GM19239 (cell line): ENCODE data around the gene UQCC2.

Source experiments
- DNase-seq: peaks from one replicate; pipeline ENCODE4 v3.0.0; 2011; ENCODE audit warnings: low spot score; ENCODE audit not compliant: insufficient read length
- FAIRE-seq: peaks from 2 replicates; lab custom pipeline; 2011; peaks lifted over from hg19 to GRCh38; lab: Jason Lieb, UNC

UQCC2 gene

DNA sequence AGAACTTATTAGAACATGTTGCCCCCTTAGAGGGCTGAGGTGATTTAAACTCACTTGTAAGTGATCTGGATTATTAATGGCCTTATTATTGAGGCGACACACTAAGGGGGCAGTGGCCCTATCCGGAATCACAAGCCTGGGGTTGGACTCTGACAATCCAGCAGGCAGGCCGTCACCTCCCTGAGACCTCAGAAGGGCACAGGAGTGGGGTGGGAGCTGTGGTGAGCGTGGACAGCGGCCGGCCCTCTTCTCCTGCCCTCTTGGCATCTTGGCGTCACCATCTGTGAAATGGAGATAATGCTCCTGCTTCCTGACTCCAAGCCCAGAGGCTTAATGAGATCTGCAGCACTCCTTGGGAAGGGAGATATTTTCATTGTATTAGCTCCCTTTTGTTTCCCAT is 15.6 kb upstream of the UQCC2 start:
- DNase-seq (no peak), FAIRE-seq (no peak)

- FAIRE-seq (no peak), DNase-seq (no peak)
These were observed 15.2 kb upstream of the UQCC2 start for GRCh38 chr6:33726696-33727095.

DNA sequence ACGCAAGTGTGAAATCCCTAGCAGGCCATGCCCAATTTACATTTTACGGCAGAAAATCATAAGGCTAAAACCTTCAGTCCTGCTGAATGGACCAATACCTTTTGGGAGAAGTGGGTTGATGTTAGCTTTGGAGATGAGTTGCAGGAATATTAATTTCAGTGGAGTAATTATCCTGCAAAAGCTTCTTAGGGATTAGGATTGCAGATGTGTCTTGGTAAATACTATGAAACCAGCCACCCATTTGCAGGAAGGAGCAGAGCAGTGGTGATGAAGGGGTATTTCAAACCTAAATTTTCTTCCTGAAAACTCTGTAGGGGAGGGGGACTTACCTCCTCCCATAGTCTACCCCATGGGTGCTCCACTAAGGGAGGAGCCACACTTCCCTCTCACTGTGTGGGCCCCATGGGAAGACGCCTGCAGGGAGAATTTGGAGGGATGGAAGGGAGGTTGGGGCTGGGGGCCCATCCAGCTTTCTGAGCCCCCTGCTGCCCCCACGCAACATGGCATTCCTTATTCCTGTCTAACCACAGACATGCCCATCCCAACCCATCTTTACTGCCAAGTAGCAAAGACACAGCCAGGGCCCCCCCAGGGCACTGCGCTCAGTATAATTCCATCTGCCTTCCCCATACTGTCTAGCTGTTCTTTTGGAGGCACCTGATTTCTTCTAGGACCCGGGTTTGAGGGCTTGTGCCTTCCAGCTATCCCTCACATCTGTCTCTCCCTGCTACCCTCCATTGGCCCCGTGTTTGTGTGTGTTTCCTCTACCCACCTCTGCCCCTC is 14.6 kb upstream of the UQCC2 start:
- DNase-seq = no peak
- no peak for FAIRE-seq

DNA sequence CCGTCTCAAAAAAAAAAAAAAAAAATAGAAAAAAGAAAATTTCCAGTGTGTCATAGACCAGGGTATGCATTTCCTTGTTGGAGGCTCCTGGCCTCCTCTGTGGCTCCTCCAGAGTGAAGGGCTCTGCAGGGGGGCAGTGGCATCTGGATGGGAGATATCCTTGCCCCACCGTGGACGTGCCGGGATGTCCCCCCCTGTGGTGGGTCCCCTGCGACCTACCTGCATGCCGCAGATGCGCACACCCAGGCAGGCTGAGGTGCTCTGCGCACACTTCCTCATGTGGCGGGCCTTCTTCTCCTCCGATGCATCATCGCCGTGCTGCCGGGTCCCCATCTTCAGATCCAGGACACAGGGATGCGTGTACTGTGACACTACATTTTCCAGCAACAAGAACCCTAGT is 13.7 kb upstream of the UQCC2 start:
- DNase-seq (no peak), FAIRE-seq (no peak)

GRCh38 chr6:33724102-33725023 is 12.9 kb upstream of the UQCC2 start:
- DNase-seq = no peak
- FAIRE-seq = no peak

- FAIRE-seq (no peak), DNase-seq (no peak)
These were observed 12.0 kb upstream of the UQCC2 start for GRCh38 chr6:33723371-33724085.

GRCh38 chr6:33722103-33722623 is 10.7 kb upstream of the UQCC2 start:
- DNase-seq (no peak), FAIRE-seq (no peak)

DNA sequence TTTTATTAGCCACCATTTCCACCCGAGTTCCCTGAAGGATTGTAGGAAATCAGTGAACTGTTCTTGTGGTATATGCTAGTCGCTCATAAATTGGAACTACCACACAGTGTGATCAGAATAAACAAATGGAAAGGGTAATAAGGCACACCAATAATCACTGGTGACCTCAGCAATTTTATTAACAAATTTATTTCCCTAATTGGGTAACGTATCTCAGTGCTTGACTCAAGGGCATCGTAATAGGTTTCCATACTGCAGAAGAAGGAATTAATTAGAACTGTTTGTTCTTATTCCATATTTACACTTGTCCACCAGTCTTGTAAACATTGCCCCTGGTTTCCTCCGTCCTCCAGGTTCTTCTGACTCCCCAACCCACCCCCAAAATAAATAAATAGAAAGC is 10.0 kb upstream of the UQCC2 start:
- FAIRE-seq (no peak), DNase-seq (no peak)

DNA sequence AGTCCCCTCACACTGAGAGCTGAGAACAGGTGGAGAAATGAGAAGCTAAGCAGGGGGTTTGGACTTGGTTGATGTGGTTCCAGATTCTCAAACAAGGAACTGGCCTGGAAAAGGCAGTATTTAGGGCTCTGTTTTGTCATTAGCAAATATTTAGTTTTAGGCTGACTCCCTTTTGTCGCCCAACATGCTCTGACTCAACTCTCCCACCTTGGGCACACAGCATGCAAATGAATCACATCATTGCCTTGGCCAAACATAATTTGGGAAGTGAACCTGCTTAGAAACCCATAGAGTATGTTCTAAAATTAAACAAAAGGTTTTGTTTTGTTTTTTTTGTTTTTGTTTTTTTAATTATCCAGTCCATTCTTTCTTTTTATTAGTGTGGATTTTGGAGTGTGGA is 9.5 kb upstream of the UQCC2 start:
- FAIRE-seq = no peak
- no peak for DNase-seq

DNA sequence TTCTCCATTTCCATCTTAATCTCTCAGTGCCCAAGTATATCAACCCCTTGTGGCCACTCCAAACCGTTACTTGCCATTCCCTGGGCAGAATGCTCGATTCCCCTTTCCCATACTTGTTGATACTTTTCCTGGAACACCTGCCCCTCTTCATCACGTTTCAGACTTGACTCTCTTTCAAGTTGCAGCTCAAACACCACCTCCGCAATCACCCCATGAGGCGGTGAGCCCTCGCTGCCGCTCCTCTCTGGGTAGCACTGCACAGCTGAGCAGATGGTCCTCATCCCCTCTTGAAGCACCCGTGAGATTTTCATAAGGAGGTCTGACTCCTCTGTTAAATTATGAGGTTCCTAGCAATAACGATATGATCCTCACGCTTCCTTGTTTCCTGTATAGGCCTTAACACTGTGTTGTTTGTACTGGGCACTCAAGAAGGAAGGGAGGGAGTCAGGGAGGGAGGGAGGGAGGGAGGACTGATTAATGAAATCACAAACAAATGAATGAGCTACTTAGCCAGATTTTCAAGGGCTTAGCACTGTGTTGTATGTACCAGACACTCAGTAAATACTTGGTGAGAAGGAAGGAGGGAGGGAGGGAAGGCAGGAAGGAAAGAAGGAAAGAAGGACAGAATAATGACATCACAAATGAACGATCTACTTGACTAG is 8.0 kb upstream of the UQCC2 start:
- DNase-seq (no peak), FAIRE-seq (no peak)

DNA sequence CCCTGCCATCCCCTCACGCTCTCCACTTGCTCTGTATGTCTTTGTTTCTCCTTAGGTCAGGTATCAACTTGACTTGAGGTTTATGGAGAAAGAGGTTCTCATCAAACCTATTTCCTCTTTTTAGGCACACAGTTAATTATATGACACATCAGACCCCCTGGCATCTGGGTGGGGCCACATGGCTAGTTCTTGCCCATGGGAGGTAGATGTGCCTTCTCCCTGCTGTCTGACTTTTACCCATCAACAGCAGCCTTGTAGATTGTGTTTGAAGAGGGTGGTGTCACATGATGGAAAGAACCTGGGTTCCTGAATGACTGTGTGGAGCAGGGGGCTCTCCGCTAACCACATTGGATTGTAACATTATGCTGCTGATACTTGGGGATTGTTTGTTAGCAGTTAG is 7.2 kb upstream of the UQCC2 start:
- FAIRE-seq (no peak), DNase-seq (no peak)

- DNase-seq (no peak), FAIRE-seq (no peak)
These were observed 6.5 kb upstream of the UQCC2 start for GRCh38 chr6:33717934-33718455.

GRCh38 chr6:33716890-33717632 is 5.6 kb upstream of the UQCC2 start:
- FAIRE-seq (no peak), DNase-seq (no peak)

GRCh38 chr6:33716379-33716778 is 4.9 kb upstream of the UQCC2 start:
- DNase-seq = no peak
- no peak for FAIRE-seq

DNA sequence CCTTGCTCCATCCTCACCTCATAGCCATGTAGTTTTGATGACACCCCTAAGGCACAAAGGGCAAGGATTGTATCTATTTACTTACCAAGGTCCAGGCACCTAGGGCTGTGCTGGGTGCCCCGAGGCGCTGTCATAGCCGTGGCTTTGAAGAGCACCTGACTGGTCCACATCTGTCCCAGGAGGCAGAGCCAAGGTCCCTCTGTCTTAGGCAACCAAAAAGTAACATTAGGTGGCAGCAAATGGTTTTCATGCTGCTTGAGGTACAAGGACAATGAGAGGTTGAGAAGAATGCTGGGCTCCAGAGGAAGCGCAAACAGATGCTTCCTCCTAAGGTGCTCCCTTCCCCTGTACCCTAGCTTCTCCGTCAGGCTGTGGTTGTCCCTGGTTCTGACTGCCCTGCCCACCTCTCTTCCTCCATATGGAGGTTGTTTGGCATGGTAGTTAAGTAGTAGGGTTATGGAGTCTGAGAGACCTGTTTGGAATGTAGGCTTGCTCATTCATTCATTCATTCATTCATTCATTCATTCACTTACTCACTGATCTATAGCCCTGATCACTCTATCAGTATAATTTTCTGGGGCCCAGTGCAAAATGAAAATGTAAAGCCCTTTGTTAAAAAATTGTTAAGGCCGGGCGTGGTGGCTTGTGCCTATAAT is 3.0 kb upstream of the UQCC2 start:
- no peak for DNase-seq
- FAIRE-seq = no peak

- FAIRE-seq = no peak
- no peak for DNase-seq
These were observed 2.3 kb upstream of the UQCC2 start for GRCh38 chr6:33713786-33714185.

GRCh38 chr6:33712914-33713313 is 1.4 kb upstream of the UQCC2 start:
- FAIRE-seq (no peak), DNase-seq (no peak)

DNA sequence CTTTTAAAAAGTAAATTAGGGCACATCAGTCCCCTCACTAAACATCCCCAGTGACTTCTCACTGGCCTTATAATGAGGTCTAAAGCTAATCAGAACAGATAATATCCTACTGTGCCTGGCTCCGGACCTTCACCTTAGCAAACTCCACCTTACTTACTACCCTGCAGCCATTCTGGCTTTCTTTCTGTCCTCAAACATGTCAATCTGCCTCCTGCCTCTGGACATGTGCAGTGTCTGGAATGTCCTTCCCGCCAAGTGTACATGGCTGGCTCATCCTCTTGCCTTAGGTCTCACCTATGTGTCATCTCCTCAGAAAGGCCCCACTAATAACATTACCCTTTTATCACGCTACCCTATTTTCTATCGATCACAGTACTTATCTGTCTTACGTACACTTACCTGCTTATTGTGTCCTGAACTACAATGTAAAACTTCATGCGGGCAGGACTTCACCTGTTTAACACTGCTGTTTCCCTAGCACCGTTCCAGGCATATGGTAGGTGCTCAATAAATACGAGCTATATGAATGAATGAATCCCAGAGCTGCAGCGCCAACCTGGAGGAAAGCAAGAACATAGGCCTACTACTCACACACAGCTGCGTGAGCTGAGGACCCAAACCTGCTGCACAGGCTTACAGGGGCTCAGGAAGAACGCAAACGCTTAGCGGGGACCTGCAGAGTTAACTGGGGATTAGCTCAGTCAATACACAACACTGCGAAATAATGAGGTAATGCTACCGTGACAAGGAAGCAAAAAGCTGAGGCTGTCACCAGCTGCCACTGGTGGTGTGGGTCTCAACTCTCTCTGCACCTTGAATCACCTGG is 991 bp downstream of the UQCC2 start:
- DNase-seq (no peak), FAIRE-seq (no peak)
